PC-9 (cell line): ENCODE results near the gene TMEM151B.

Experiments used
- EZH2 ChIP-seq: fragments of 200-600 bp; sonication (generic); IDR thresholded peaks from 2 replicates; pipeline ENCODE4 v1.8.0; 2017; ENCODE audit warnings: antibody characterized with exemption, low read depth
- TF ChIP-seq, protein P1 (sequence below): fragments of 200-600 bp; sonication (generic); conservative IDR thresholded peaks from 2 replicates; pipeline ENCODE4 v1.6.1; 2017; ENCODE audit warnings: mixed run types, antibody characterized with exemption, mild to moderate bottlenecking, moderate library complexity

DNA sequence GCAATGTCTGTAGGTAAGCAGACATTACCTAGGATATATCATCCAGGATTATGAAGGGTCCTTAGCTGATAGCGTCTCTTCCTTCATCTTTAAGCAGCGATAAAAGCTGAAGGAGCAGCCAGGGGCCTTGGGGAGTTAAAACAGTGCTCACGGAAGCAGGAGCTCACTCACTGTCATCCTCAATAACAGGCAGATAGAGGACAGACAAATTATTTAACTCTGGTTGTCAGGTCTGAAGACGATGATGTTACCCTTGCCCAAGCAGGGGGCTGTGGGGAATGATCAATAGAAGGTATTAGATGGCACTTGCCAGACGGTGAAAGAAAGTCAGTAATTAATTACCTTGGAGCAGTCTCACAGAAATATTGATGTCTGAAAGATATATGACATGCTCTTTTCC, 59.6 kb downstream of the TMEM151B start:
- TF ChIP-seq, protein P1, sequence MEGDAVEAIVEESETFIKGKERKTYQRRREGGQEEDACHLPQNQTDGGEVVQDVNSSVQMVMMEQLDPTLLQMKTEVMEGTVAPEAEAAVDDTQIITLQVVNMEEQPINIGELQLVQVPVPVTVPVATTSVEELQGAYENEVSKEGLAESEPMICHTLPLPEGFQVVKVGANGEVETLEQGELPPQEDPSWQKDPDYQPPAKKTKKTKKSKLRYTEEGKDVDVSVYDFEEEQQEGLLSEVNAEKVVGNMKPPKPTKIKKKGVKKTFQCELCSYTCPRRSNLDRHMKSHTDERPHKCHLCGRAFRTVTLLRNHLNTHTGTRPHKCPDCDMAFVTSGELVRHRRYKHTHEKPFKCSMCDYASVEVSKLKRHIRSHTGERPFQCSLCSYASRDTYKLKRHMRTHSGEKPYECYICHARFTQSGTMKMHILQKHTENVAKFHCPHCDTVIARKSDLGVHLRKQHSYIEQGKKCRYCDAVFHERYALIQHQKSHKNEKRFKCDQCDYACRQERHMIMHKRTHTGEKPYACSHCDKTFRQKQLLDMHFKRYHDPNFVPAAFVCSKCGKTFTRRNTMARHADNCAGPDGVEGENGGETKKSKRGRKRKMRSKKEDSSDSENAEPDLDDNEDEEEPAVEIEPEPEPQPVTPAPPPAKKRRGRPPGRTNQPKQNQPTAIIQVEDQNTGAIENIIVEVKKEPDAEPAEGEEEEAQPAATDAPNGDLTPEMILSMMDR = no peak
- TF ChIP-seq EZH2 = no peak
